ENCODE results near the gene GCM1.

DNA sequence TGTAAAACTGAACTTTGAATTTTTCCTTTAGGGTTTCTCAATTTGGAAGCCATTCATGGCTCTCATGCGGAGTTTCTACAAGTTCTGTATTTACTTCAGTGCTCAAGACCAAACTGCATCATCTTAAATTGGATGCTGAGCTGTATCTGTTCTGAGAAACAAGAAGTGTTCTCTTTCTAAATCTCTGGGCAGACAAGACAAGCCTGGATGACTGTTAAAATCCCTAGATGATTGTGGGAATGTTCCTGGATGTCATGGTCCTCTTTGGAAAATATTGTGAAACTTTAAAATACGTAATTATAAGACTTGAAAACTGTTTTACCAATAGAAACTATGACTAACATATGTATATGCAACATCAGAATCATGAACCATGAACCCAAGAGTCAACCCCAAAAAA is 6.2 kb upstream of the GCM1 start:
- TF ChIP-seq, protein P1, sequence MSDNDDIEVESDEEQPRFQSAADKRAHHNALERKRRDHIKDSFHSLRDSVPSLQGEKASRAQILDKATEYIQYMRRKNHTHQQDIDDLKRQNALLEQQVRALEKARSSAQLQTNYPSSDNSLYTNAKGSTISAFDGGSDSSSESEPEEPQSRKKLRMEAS (IDR thresholded peaks at IDR 0.05; ENCODE audit: low read depth, low read length) = no peak
- TF ChIP-seq, protein P2, sequence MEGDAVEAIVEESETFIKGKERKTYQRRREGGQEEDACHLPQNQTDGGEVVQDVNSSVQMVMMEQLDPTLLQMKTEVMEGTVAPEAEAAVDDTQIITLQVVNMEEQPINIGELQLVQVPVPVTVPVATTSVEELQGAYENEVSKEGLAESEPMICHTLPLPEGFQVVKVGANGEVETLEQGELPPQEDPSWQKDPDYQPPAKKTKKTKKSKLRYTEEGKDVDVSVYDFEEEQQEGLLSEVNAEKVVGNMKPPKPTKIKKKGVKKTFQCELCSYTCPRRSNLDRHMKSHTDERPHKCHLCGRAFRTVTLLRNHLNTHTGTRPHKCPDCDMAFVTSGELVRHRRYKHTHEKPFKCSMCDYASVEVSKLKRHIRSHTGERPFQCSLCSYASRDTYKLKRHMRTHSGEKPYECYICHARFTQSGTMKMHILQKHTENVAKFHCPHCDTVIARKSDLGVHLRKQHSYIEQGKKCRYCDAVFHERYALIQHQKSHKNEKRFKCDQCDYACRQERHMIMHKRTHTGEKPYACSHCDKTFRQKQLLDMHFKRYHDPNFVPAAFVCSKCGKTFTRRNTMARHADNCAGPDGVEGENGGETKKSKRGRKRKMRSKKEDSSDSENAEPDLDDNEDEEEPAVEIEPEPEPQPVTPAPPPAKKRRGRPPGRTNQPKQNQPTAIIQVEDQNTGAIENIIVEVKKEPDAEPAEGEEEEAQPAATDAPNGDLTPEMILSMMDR (IDR thresholded peaks at IDR 0.05; ENCODE audit: low read depth, low read length) = no peak
- no peak for TF ChIP-seq MYC (IDR thresholded peaks at IDR 0.05; ENCODE audit: low read depth, low read length)

All from NB4 (cell line).